IMR-90 (cell line): Measurements from ENCODE around the gene YBX2. TPM values are rescaled to one million over a fixed set of nuclear protein-coding genes. Genes with fewer than 3 reads are reported as not detected.

ENCODE experiments used
- ATAC-seq: fragments of 200-7000 bp; cut with Tn5 transposase; 2 replicates; pipeline ENCODE4 v1.9.1; 2020; ENCODE audit warnings: low read depth, mild to moderate bottlenecking, moderate library complexity
- BruUV-seq: library from RNA; stranded (reverse); fragments of 400-500 nt; replicated peaks from 2 replicates; lab custom pipeline; 2021; lab: Mats Ljungman, UMichigan
- CTCF ChIA-PET: fragments of 300-600 bp; formaldehyde crosslinking; extraction: SDS; loops from one replicate; lab custom pipeline; 2021; ENCODE audit warnings: antibody characterized with exemption; lab: Yijun Ruan, JAX
- POLR2A ChIA-PET: fragments of 300-600 bp; sonication (Branson Sonifier 250); formaldehyde crosslinking; loops from one replicate; lab custom pipeline; 2022; ENCODE audit warnings: antibody characterized with exemption; ENCODE audit not compliant: unreplicated experiment; lab: Charles Lee
- DNase-seq: peaks from one replicate; pipeline ENCODE4 v3.0.0; 2013
- H2AFZ ChIP-seq: replicated peaks from 2 replicates; pipeline ENCODE3; 2013; ENCODE audit warnings: low read length, mild to moderate bottlenecking; ENCODE audit not compliant: poor library complexity
- H2AK5ac ChIP-seq: 2 replicates; pipeline ENCODE4 v1.6.1; 2013; ENCODE audit warnings: low read depth, low read length, inconsistent platforms
- H2AK9ac ChIP-seq: replicated peaks from 2 replicates; pipeline ENCODE3; 2013; ENCODE audit warnings: mild to moderate bottlenecking, low read depth, low read length, moderate library complexity; ENCODE audit not compliant: poor library complexity
- H2BK120ac ChIP-seq: 2 replicates; pipeline ENCODE4 v1.6.1; 2013; ENCODE audit warnings: low read depth, low read length, inconsistent platforms
- H2BK15ac ChIP-seq: 3 replicates; pipeline ENCODE4 v1.6.1; 2013; ENCODE audit warnings: low read depth, low read length, inconsistent platforms
- H2BK20ac ChIP-seq: 2 replicates; pipeline ENCODE4 v1.6.1; 2013; ENCODE audit warnings: low read depth, mild to moderate bottlenecking, inconsistent platforms, low read length, moderate library complexity
- H2BK5ac ChIP-seq: 2 replicates; pipeline ENCODE4 v1.6.1; 2013; ENCODE audit warnings: mild to moderate bottlenecking, low read depth, low read length, inconsistent platforms; ENCODE audit not compliant: poor library complexity, severe bottlenecking
- H3K14ac ChIP-seq: replicated peaks from 2 replicates; pipeline ENCODE4 v1.6.1; 2013; ENCODE audit warnings: low read depth, low read length, inconsistent platforms
- H3K18ac ChIP-seq: 2 replicates; pipeline ENCODE4 v1.6.1; 2013; ENCODE audit warnings: low read depth, low read length, control low read depth
- H3K23ac ChIP-seq: 2 replicates; pipeline ENCODE4 v1.6.1; 2013; ENCODE audit warnings: low read depth, low read length, inconsistent platforms
- H3K27ac ChIP-seq: 2 replicates; pipeline ENCODE4 v1.5.1; 2013; ENCODE audit warnings: mild to moderate bottlenecking, control low read depth, low read length; ENCODE audit not compliant: insufficient read depth
- H3K27me3 ChIP-seq: 2 replicates; pipeline ENCODE4 v1.6.1; 2013; ENCODE audit warnings: low read length; ENCODE audit not compliant: control insufficient read depth, insufficient read depth
- H3K36me3 ChIP-seq: 2 replicates; pipeline ENCODE4 v1.6.1; 2013; ENCODE audit warnings: low read length, mixed read lengths; ENCODE audit not compliant: control insufficient read depth, insufficient read depth
- H3K4ac ChIP-seq: 2 replicates; pipeline ENCODE4 v1.6.1; 2013; ENCODE audit warnings: low read depth, low read length, inconsistent platforms
- H3K4me1 ChIP-seq: 2 replicates; pipeline ENCODE4 v1.6.1; 2013; ENCODE audit warnings: low read length, mixed read lengths; ENCODE audit not compliant: control insufficient read depth, insufficient read depth
- H3K4me2 ChIP-seq: 2 replicates; pipeline ENCODE4 v1.6.1; 2013; ENCODE audit warnings: low read depth, mild to moderate bottlenecking, control low read depth, low read length, moderate library complexity
- H3K4me3 ChIP-seq: 2 replicates; pipeline ENCODE4 v1.5.1; 2013; ENCODE audit warnings: low read depth, mild to moderate bottlenecking, control low read depth, low read length, moderate library complexity; ENCODE audit not compliant: insufficient read depth
- H3K56ac ChIP-seq: 2 replicates; pipeline ENCODE4 v1.6.1; 2013; ENCODE audit warnings: low read length, inconsistent platforms; ENCODE audit not compliant: insufficient read depth; ENCODE audit errors: extremely low read depth
- H3K79me1 ChIP-seq, 2 experiments: 2 replicates each; pipeline ENCODE4 v1.6.1; 2013; ENCODE audit warnings: low read length in 2 of 2, inconsistent platforms in 1 of 2, low read depth in 1 of 2
- H3K9ac ChIP-seq: 2 replicates; pipeline ENCODE4 v1.6.1; 2013; ENCODE audit warnings: low read depth, low read length, control low read depth
- H3K9me1 ChIP-seq: 2 replicates; pipeline ENCODE4 v1.6.1; 2013; ENCODE audit warnings: low read length, inconsistent platforms; ENCODE audit not compliant: insufficient read depth
- H3K9me3 ChIP-seq: 2 replicates; pipeline ENCODE4 v1.6.1; 2013; ENCODE audit warnings: low read length; ENCODE audit not compliant: control insufficient read depth, insufficient read depth
- H4K20me1 ChIP-seq: 2 replicates; pipeline ENCODE4 v1.6.1; 2013; ENCODE audit warnings: low read length, inconsistent platforms; ENCODE audit not compliant: insufficient read depth
- H4K5ac ChIP-seq: 2 replicates; pipeline ENCODE4 v1.6.1; 2013; ENCODE audit warnings: mild to moderate bottlenecking, low read depth, low read length, control low read depth
- H4K8ac ChIP-seq, 2 experiments: 2 replicates each; pipeline ENCODE4 v1.6.1; 2013; ENCODE audit warnings: low read depth in 2 of 2, low read length in 2 of 2, control low read depth in 1 of 2, inconsistent platforms in 1 of 2
- H4K91ac ChIP-seq: 2 replicates; pipeline ENCODE4 v1.6.1; 2013; ENCODE audit warnings: low read depth, low read length, inconsistent platforms; ENCODE audit not compliant: insufficient read depth
- CHD1 ChIP-seq: IDR thresholded peaks from 2 replicates; pipeline ENCODE4 v1.6.1; 2012; ENCODE audit warnings: low read depth, low read length, improper control_type of control experiment
- FOS ChIP-seq: fragments of 150-350 bp; IDR thresholded peaks from 2 replicates; pipeline ENCODE4 v1.6.1; 2016; ENCODE audit warnings: low read depth, low read length
- MAFK ChIP-seq: IDR thresholded peaks from 2 replicates; pipeline ENCODE4 v1.6.1; 2012; ENCODE audit warnings: low read depth, low read length, improper control_type of control experiment
- MAZ ChIP-seq: IDR thresholded peaks from 2 replicates; pipeline ENCODE4 v1.6.1; 2012; ENCODE audit warnings: low read depth, mild to moderate bottlenecking, low read length, improper control_type of control experiment, moderate library complexity, borderline replicate concordance
- MXI1 ChIP-seq: IDR thresholded peaks from 2 replicates; pipeline ENCODE4 v1.6.1; 2012; ENCODE audit warnings: low read depth, mild to moderate bottlenecking, low read length, moderate library complexity, borderline replicate concordance
- POLR2A ChIP-seq: IDR thresholded peaks from 2 replicates; pipeline ENCODE4 v1.6.1; 2012; ENCODE audit warnings: mild to moderate bottlenecking, low read depth, low read length
- RAD21 ChIP-seq: IDR thresholded peaks from 2 replicates; pipeline ENCODE4 v1.6.1; 2012; ENCODE audit warnings: low read length, improper control_type of control experiment
- RCOR1 ChIP-seq: IDR thresholded peaks from 2 replicates; pipeline ENCODE4 v1.6.1; 2012; ENCODE audit warnings: mild to moderate bottlenecking, low read length, improper control_type of control experiment; ENCODE audit not compliant: insufficient replicate concordance
- SMC3 ChIP-seq: fragments of 150-350 bp; IDR thresholded peaks from 2 replicates; pipeline ENCODE4 v1.6.1; 2016; ENCODE audit warnings: low read depth, mild to moderate bottlenecking, antibody characterized with exemption, low read length, moderate library complexity
- USF2 ChIP-seq: fragments of 150-350 bp; IDR thresholded peaks from 2 replicates; pipeline ENCODE4 v1.6.1; 2017; ENCODE audit warnings: mild to moderate bottlenecking, antibody characterized with exemption, low read length, low read depth
- WGBS, 2 experiments: methylation state at CpG; one replicate each; pipeline versions ENCODE4 v1.1.5 to v1.1.7; 2013; ENCODE audit warnings: missing lambda C conversion rate in 2 of 2; ENCODE audit not compliant: insufficient read length in 1 of 2; ENCODE audit errors: extremely low coverage in 2 of 2; 5-methylcytosine and 5-hydroxymethylcytosine counted together
- dilution Hi-C: fragments of 300-500 bp; cut with HindIII; formaldehyde crosslinking; loops from one replicate; pipeline ENCODE4 v1.14.3; 2018; ENCODE audit warnings: low sequenced_read_pairs; ENCODE audit not compliant: unreplicated experiment
- in situ Hi-C: fragments of 300-500 bp; cut with MboI; formaldehyde crosslinking; loops from 3 replicates; pipeline ENCODE4 v1.14.3; 2019; ENCODE audit warnings: low sequenced_read_pairs, inconsistent platforms, mixed read lengths
- intact Hi-C: fragments of 100-400 bp; cut with micrococcal nuclease; formaldehyde crosslinking; loops from 2 replicates; pipeline ENCODE4 v1.10.0; 2022
- polyA plus RNA-seq, 3 experiments: library from polyadenylated mRNA; depleted of rRNA; stranded (reverse); fragments of >200 nt; gene quantifications; 2 replicates each; pipeline ENCODE4 v1.2.3, GENCODE V29; 2012; ENCODE audit warnings: low replicate concordance in 1 of 3
- total RNA-seq: library from RNA; depleted of rRNA; stranded (reverse); fragments of >200 nt; gene quantifications from 2 replicates; pipeline ENCODE4 v1.2.3, GENCODE V29; 2012
- TF ChIP-seq, protein P1 (sequence below): conservative IDR thresholded peaks from 2 replicates; pipeline ENCODE4 v1.5.1; 2012; ENCODE audit warnings: mild to moderate bottlenecking, low read depth, low read length, improper control_type of control experiment
- TF ChIP-seq, protein P2 (sequence below): fragments of 150-350 bp; IDR thresholded peaks from 2 replicates; pipeline ENCODE4 v1.6.1; 2016; ENCODE audit warnings: low read depth, mild to moderate bottlenecking, low read length, moderate library complexity, borderline replicate concordance

Gene YBX2
- total and polyA plus RNA-seq, 2 of the 4 experiments (the other 2 are of a cell fraction), result 0.17 TPM; not detected in 1

- BruUV-seq, result TSS peak; percentile 34
- dilution Hi-C loops, result no loop called here
Measured at GRCh38 chr17:7252176-7253043, 42.0 kb downstream of the YBX2 start, which contains the start of gene ELP5. ELP5 (plus strand) TSS chr17:7252215; CDS start chr17:7252551, 336 bp downstream.

More at GRCh38 chr17:7252176-7253043, 42.0 kb downstream of the YBX2 start, which contains the start of gene ELP5:
- Histone ChIP-seq H3K9me3 (no peaks in the 10 kb centered on the region), H2BK15ac (peak within 1 kb of the TSS; percentile 65; the same call in 1 of the 3 replicates), H4K91ac (peak within 1 kb of the TSS; percentile 93), H3K4me1 (peaks cover 8% of the 10 kb centered on the region), H3K9ac (peak within 1 kb of the TSS; percentile 88), H2AK9ac (peak within 1 kb of the TSS; percentile 99), H3K4me3 (peak within 1 kb of the TSS; percentile 71), H3K27me3 (no peaks in the 10 kb centered on the region), H2BK120ac (peak within 1 kb of the TSS; percentile 73), H3K4ac (peak within 1 kb of the TSS; percentile 96), H2AK5ac (peak within 1 kb of the TSS; percentile 95), H3K27ac (peak within 1 kb of the TSS; percentile 93), H2AFZ (peak within 1 kb of the TSS; percentile 99), H2BK5ac (peak within 1 kb of the TSS; percentile 94), H2BK20ac (no peak within 1 kb of the TSS), H3K18ac (peak within 1 kb of the TSS; percentile 51), H3K9me1 (peaks cover 10% of the 10 kb centered on the region), H4K5ac (peak within 1 kb of the TSS; percentile 91), H4K8ac (peak within 1 kb of the TSS; percentile 90 to 98), H3K23ac (peak within 1 kb of the TSS; percentile 93), H3K56ac (peak within 1 kb of the TSS; percentile 94), H3K14ac (peak within 1 kb of the TSS; percentile 91), H3K79me1 (peaks cover 7 to 44% of the 10 kb centered on the region in 2 experiments; a peak in 3 of 4 replicates), H4K20me1 (peaks cover 9% of the 10 kb centered on the region; the same call in 1 of the 2 replicates), H3K36me3 (peaks cover 15% of the 10 kb centered on the region), H3K4me2 (peak within 1 kb of the TSS; percentile 99)
- in situ Hi-C loops (no loop called here), intact Hi-C loops (no loop called here)
- TF ChIP-seq RCOR1, result no peak
- no peak; the same call in 1 of the 2 replicates for TF ChIP-seq RAD21
- TF ChIP-seq MAFK, result no peak
- peak; percentile 84; the same call in 1 of the 2 replicates for TF ChIP-seq MXI1
- TF ChIP-seq, protein P1, sequence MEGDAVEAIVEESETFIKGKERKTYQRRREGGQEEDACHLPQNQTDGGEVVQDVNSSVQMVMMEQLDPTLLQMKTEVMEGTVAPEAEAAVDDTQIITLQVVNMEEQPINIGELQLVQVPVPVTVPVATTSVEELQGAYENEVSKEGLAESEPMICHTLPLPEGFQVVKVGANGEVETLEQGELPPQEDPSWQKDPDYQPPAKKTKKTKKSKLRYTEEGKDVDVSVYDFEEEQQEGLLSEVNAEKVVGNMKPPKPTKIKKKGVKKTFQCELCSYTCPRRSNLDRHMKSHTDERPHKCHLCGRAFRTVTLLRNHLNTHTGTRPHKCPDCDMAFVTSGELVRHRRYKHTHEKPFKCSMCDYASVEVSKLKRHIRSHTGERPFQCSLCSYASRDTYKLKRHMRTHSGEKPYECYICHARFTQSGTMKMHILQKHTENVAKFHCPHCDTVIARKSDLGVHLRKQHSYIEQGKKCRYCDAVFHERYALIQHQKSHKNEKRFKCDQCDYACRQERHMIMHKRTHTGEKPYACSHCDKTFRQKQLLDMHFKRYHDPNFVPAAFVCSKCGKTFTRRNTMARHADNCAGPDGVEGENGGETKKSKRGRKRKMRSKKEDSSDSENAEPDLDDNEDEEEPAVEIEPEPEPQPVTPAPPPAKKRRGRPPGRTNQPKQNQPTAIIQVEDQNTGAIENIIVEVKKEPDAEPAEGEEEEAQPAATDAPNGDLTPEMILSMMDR, result 0 out of 2 replicates have a peak, but pooled peaks have one; percentile 19
- peak; percentile 86 for TF ChIP-seq MAZ
- TF ChIP-seq POLR2A, result peak; percentile 88
- 0 out of 2 replicates have a peak, but pooled peaks have one; percentile 2 for TF ChIP-seq USF2
- no peak for TF ChIP-seq FOS
- TF ChIP-seq, protein P2, sequence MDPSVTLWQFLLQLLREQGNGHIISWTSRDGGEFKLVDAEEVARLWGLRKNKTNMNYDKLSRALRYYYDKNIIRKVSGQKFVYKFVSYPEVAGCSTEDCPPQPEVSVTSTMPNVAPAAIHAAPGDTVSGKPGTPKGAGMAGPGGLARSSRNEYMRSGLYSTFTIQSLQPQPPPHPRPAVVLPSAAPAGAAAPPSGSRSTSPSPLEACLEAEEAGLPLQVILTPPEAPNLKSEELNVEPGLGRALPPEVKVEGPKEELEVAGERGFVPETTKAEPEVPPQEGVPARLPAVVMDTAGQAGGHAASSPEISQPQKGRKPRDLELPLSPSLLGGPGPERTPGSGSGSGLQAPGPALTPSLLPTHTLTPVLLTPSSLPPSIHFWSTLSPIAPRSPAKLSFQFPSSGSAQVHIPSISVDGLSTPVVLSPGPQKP, result no peak
- peak; percentile 80; the same call in 1 of the 2 replicates for TF ChIP-seq CHD1
- no peak; the same call in 1 of the 2 replicates for TF ChIP-seq SMC3
- ATAC-seq, result peak; percentile 71
- ChIA-PET POLR2A (no interaction called here), CTCF (no interaction called here)
- WGBS, 2 experiments, result 0% methylated on average over 11 of the region's 55 CpGs; no CpG with 5 or more reads in 1 of the 2 experiments
- DNase-seq, result peak; percentile 94
